SK-N-SH (cell line): ENCODE measurements around the gene MBD3L4. TPM values are rescaled to one million over a fixed set of nuclear protein-coding genes. Genes with fewer than 3 reads are reported as not detected.

Source experiments
- CTCF ChIA-PET: fragments of 300-600, 350-600 bp; formaldehyde crosslinking; extraction: SDS; loops from one replicate; lab custom pipeline; 2021; lab: Yijun Ruan, JAX
- POLR2A ChIA-PET: fragments of 350-600 bp; sonication (Branson Sonifier 250); formaldehyde crosslinking; extraction: SDS; loops from one replicate; lab custom pipeline; 2020; ENCODE audit warnings: antibody characterized with exemption, inconsistent platforms; lab: Yijun Ruan, JAX
- DNase-seq: peaks from one replicate; pipeline ENCODE4 v3.0.0; 2012
- H2AFZ ChIP-seq: fragments of 200-600 bp; sonication (generic); 2 replicates; pipeline ENCODE4 v1.8.1; 2016; ENCODE audit warnings: antibody characterized with exemption, mild to moderate bottlenecking, low read depth
- H3F3A ChIP-seq: fragments of 200-600 bp; sonication (generic); replicated peaks from 2 replicates; pipeline ENCODE3; 2016; ENCODE audit warnings: antibody characterized with exemption, mild to moderate bottlenecking; ENCODE audit not compliant: insufficient read depth
- H3K27ac ChIP-seq, 2 experiments: fragments of 200-500 bp in 1 of 2; fragments of 200-600 bp in 1 of 2; sonication (Bioruptor generic) in 1 of 2; sonication (generic), shearing (Covaris generic) in 1 of 2; 2 replicates each; pipeline versions ENCODE4 v1.5.1 to v1.6.1; 2014 to 2016; ENCODE audit warnings: low read depth in 2 of 2, inconsistent platforms in 1 of 2, low read length in 1 of 2, mild to moderate bottlenecking in 1 of 2, mixed read lengths in 1 of 2
- H3K27me3 ChIP-seq: fragments of 200-600 bp; sonication (generic), shearing (Covaris generic); 2 replicates; pipeline ENCODE4 v1.6.1; 2016; ENCODE audit warnings: mixed run types; ENCODE audit not compliant: insufficient read depth
- H3K36me3 ChIP-seq, 2 experiments: fragments of 200-500 bp in 1 of 2; fragments of 200-600 bp in 1 of 2; sonication (Bioruptor generic) in 1 of 2; sonication (generic) in 1 of 2; replicated peaks in 1 of 2; 2 replicates each; pipeline versions ENCODE3 to v1.5.1; 2014 to 2016; ENCODE audit warnings: low read length in 1 of 2, mild to moderate bottlenecking in 1 of 2; ENCODE audit not compliant: insufficient read depth in 2 of 2, control insufficient read depth in 1 of 2
- H3K4me1 ChIP-seq, 2 experiments: fragments of 200-500 bp in 1 of 2; fragments of 200-600 bp in 1 of 2; sonication (Bioruptor generic) in 1 of 2; sonication (generic), shearing (Covaris generic) in 1 of 2; 2 replicates each; pipeline versions ENCODE4 v1.5.1 to v1.6.1; 2014 to 2016; ENCODE audit warnings: low read depth in 1 of 2, low read length in 1 of 2, mixed run types in 1 of 2; ENCODE audit not compliant: insufficient read depth in 2 of 2, control insufficient read depth in 1 of 2
- H3K4me2 ChIP-seq: fragments of 200-600 bp; sonication (generic), shearing (Covaris generic); 2 replicates; pipeline ENCODE4 v1.6.1; 2017; ENCODE audit warnings: mixed run types
- H3K4me3 ChIP-seq, 2 experiments: fragments of 200-500 bp in 1 of 2; fragments of 200-600 bp in 1 of 2; sonication (Bioruptor generic) in 1 of 2; sonication (generic), shearing (Covaris generic) in 1 of 2; 2 replicates each; pipeline versions ENCODE4 v1.5.1 to v1.8.1; 2014 to 2016; ENCODE audit warnings: low read depth in 2 of 2, inconsistent platforms in 1 of 2, low read length in 1 of 2, mild to moderate bottlenecking in 1 of 2, mixed read lengths in 1 of 2, moderate library complexity in 1 of 2
- H3K79me2 ChIP-seq: fragments of 200-600 bp; sonication (generic); 2 replicates; pipeline ENCODE4 v1.8.1; 2017; ENCODE audit warnings: mild to moderate bottlenecking; ENCODE audit not compliant: insufficient read depth
- H3K9ac ChIP-seq: fragments of 200-600 bp; sonication (generic); 2 replicates; pipeline ENCODE4 v1.6.1; 2017; ENCODE audit warnings: mixed run types
- H3K9me2 ChIP-seq: fragments of 200-600 bp; sonication (generic); 2 replicates; pipeline ENCODE4 v1.6.1; 2017; ENCODE audit warnings: mixed run types
- H3K9me3 ChIP-seq: fragments of 200-600 bp; sonication (generic); 2 replicates; pipeline ENCODE4 v1.6.1; 2017; ENCODE audit warnings: mixed run types, mild to moderate bottlenecking, moderate library complexity
- H4K20me1 ChIP-seq: fragments of 200-600 bp; sonication (generic); 2 replicates; pipeline ENCODE4 v1.6.1; 2017; ENCODE audit warnings: mild to moderate bottlenecking, mixed run types; ENCODE audit not compliant: insufficient read depth
- CHD2 ChIP-seq: fragments of 150-350 bp; IDR thresholded peaks from 2 replicates; pipeline ENCODE4 v1.6.1; 2018; ENCODE audit warnings: low read length; ENCODE audit not compliant: partially characterized antibody
- ELF1 ChIP-seq: IDR thresholded peaks from 2 replicates; pipeline ENCODE4 v1.4.0; 2012
- EP300 ChIP-seq, 2 experiments: IDR thresholded peaks; 2 replicates each; pipeline versions ENCODE4 v1.4.0 to v1.6.1; 2012; ENCODE audit warnings: borderline replicate concordance in 1 of 2, low read depth in 1 of 2, low read length in 1 of 2
- EZH2phosphoT487 ChIP-seq: fragments of 200-600 bp; sonication (generic); IDR thresholded peaks from 2 replicates; pipeline ENCODE4 v1.6.1; 2017; ENCODE audit warnings: low read depth, mixed run types, mild to moderate bottlenecking, antibody characterized with exemption, moderate library complexity, borderline replicate concordance
- FOSL2 ChIP-seq: IDR thresholded peaks from 2 replicates; pipeline ENCODE4 v1.4.0; 2012; ENCODE audit warnings: low read depth, mild to moderate bottlenecking, moderate library complexity, borderline replicate concordance
- FOXJ3 ChIP-seq: sonication (generic); formaldehyde crosslinking; IDR thresholded peaks from 2 replicates; pipeline ENCODE4 v1.5.1; 2020; ENCODE audit warnings: mild to moderate bottlenecking, missing genetic modification reagents
- GATA2 ChIP-seq: sonication (generic); formaldehyde crosslinking; IDR thresholded peaks from 2 replicates; pipeline ENCODE4 v1.5.0; 2020; ENCODE audit warnings: mild to moderate bottlenecking, missing genetic modification reagents
- IRF3 ChIP-seq: fragments of 150-350 bp; IDR thresholded peaks from 2 replicates; pipeline ENCODE4 v1.6.1; 2016; ENCODE audit warnings: mild to moderate bottlenecking, low read depth, low read length
- JUND ChIP-seq: IDR thresholded peaks from 2 replicates; pipeline ENCODE4 v1.4.0; 2012
- MAX ChIP-seq: IDR thresholded peaks from 2 replicates; pipeline ENCODE4 v1.4.0; 2012; ENCODE audit warnings: low read depth
- NRF1 ChIP-seq: IDR thresholded peaks from 2 replicates; pipeline ENCODE4 v1.6.1; 2012; ENCODE audit warnings: low read depth, mild to moderate bottlenecking, low read length
- PBX3 ChIP-seq: IDR thresholded peaks from 2 replicates; pipeline ENCODE4; 2012
- RCOR1 ChIP-seq: fragments of 150-350 bp; IDR thresholded peaks from 2 replicates; pipeline ENCODE4 v1.6.1; 2017; ENCODE audit warnings: antibody characterized with exemption, low read length
- RXRA ChIP-seq: IDR thresholded peaks from 2 replicates; pipeline ENCODE4 v1.4.0; 2012; ENCODE audit warnings: low read depth, mild to moderate bottlenecking, borderline replicate concordance
- SIN3A ChIP-seq: IDR thresholded peaks from 2 replicates; pipeline ENCODE4 v1.6.1; 2012; ENCODE audit warnings: low read depth, mild to moderate bottlenecking, low read length, moderate library complexity, borderline replicate concordance
- SMC3 ChIP-seq: IDR thresholded peaks from 2 replicates; pipeline ENCODE4 v1.6.1; 2012; ENCODE audit warnings: low read depth, low read length, improper control_type of control experiment
- TCF12 ChIP-seq: IDR thresholded peaks from 2 replicates; pipeline ENCODE4 v1.4.0; 2012
- TEAD4 ChIP-seq: IDR thresholded peaks from 2 replicates; pipeline ENCODE4 v1.4.0; 2012; ENCODE audit warnings: mild to moderate bottlenecking, borderline replicate concordance; ENCODE audit not compliant: insufficient read depth
- YY1 ChIP-seq: IDR thresholded peaks from 2 replicates; pipeline ENCODE4 v1.4.0; 2012; ENCODE audit warnings: low read depth, mild to moderate bottlenecking
- WGBS: methylation state at CpG from one replicate; pipeline ENCODE4 v1.1.6; 2017; ENCODE audit warnings: low lambda C conversion rate; 5-methylcytosine and 5-hydroxymethylcytosine counted together
- polyA plus RNA-seq, 3 experiments: library from polyadenylated mRNA; depleted of rRNA; stranded (reverse); fragments of >200 nt; gene quantifications; 2 replicates each; pipeline ENCODE4 v1.2.3, GENCODE V29; 2012

The MBD3L4 gene
- polyA plus RNA-seq, 1 of the 3 experiments (the other 2 are of a cell fraction) = not detected

GRCh38 chr19:7068599-7068998, 28.6 kb upstream of the MBD3L4 start:
- peak overlapping the region in 1 of 2 experiments; percentile 16; a peak in 1 of 4 replicates for H3K4me3 ChIP-seq
- TF ChIP-seq YY1 = no peak
- TF ChIP-seq RCOR1 = no peak
- TF ChIP-seq JUND = no peak
- TF ChIP-seq IRF3 = no peak
- no peak for TF ChIP-seq NRF1
- no peak for TF ChIP-seq TEAD4
- no peak for TF ChIP-seq RXRA
- no peak for TF ChIP-seq EP300 (IDR thresholded peaks at IDR 0.05; ENCODE audit: borderline replicate concordance in 1 of 2, low read depth in 1 of 2, low read length in 1 of 2)
- TF ChIP-seq SMC3 = no peak
- TF ChIP-seq PBX3 = no peak
- TF ChIP-seq SIN3A = no peak
- TF ChIP-seq FOSL2 = no peak
- TF ChIP-seq FOXJ3 = no peak
- no peak for TF ChIP-seq ELF1
- no peak for TF ChIP-seq TCF12
- no peak for TF ChIP-seq EZH2phosphoT487
- no peak for TF ChIP-seq MAX
- TF ChIP-seq GATA2 (CRISPR knock-in tag) = no peak
- TF ChIP-seq CHD2 = no peak
- no peak overlapping the region for H3K27ac ChIP-seq
- POLR2A ChIA-PET = interaction anchor here (0.6 to 1.9 kb wide), 6 partner anchors 10 to 1066 kb away, joined by 3 to 15 read pairs (median 4); partner anchors contain the start of gene GPR108
- CTCF ChIA-PET = interaction anchor here (2.5 kb wide), 1 partner anchor 33 kb away, joined by 8 read pairs; no protein-coding TSS in a partner anchor
- no peak overlapping the region for H3K9ac ChIP-seq
- no peaks in the 10 kb centered on the region for H3K9me3 ChIP-seq
- no peaks in the 10 kb centered on the region for H4K20me1 ChIP-seq
- WGBS = 62% methylated on average over 6 of the region's 6 CpGs
- H3F3A ChIP-seq = peaks cover 12% of the 10 kb centered on the region
- H3K4me2 ChIP-seq = no peak overlapping the region
- H3K27me3 ChIP-seq = peaks cover 4% of the 10 kb centered on the region; the same call in 1 of the 2 replicates
- peak overlapping the region; percentile 67 for H2AFZ ChIP-seq
- no peak for DNase-seq
- H3K9me2 ChIP-seq = no peaks in the 10 kb centered on the region
- peaks cover 18% of the 10 kb centered on the region for H3K79me2 ChIP-seq
- H3K4me1 ChIP-seq = peaks cover 3 to 4% of the 10 kb centered on the region in 2 experiments; a peak in 2 of 4 replicates
- H3K36me3 ChIP-seq = peaks cover 14 to 32% of the 10 kb centered on the region in 2 experiments
